ENCODE measurements around the gene LRRC1.

Gene LRRC1

GRCh38 chr6:53765270-53765669, 29.5 kb upstream of the LRRC1 start:
- no peak for ATAC-seq
- TF ChIP-seq, protein P1, sequence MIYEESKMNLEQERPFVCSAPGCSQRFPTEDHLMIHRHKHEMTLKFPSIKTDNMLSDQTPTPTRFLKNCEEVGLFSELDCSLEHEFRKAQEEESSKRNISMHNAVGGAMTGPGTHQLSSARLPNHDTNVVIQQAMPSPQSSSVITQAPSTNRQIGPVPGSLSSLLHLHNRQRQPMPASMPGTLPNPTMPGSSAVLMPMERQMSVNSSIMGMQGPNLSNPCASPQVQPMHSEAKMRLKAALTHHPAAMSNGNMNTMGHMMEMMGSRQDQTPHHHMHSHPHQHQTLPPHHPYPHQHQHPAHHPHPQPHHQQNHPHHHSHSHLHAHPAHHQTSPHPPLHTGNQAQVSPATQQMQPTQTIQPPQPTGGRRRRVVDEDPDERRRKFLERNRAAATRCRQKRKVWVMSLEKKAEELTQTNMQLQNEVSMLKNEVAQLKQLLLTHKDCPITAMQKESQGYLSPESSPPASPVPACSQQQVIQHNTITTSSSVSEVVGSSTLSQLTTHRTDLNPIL (CRISPR knock-in tag; IDR thresholded peaks at IDR 0.05; ENCODE audit: low read depth): no peak
- TF ChIP-seq SNAI2 (CRISPR knock-in tag; IDR thresholded peaks at IDR 0.05) (no peak), TCF4 (CRISPR knock-in tag; IDR thresholded peaks at IDR 0.05; ENCODE audit: borderline replicate concordance) (no peak), RARB (CRISPR knock-in tag; IDR thresholded peaks at IDR 0.05) (no peak), TOX (CRISPR knock-in tag; IDR thresholded peaks at IDR 0.05; ENCODE audit: borderline replicate concordance) (no peak), PPARA (CRISPR knock-in tag; IDR thresholded peaks at IDR 0.05; ENCODE audit: borderline replicate concordance) (no peak), OSR1 (CRISPR knock-in tag; IDR thresholded peaks at IDR 0.05) (no peak), ZC3H10 (CRISPR knock-in tag; IDR thresholded peaks at IDR 0.05) (no peak), ZFP30 (CRISPR knock-in tag; IDR thresholded peaks at IDR 0.05) (no peak), CSDC2 (CRISPR knock-in tag; IDR thresholded peaks at IDR 0.05) (no peak), ISL1 (CRISPR knock-in tag; IDR thresholded peaks at IDR 0.05) (no peak)
- TF ChIP-seq, protein P2, sequence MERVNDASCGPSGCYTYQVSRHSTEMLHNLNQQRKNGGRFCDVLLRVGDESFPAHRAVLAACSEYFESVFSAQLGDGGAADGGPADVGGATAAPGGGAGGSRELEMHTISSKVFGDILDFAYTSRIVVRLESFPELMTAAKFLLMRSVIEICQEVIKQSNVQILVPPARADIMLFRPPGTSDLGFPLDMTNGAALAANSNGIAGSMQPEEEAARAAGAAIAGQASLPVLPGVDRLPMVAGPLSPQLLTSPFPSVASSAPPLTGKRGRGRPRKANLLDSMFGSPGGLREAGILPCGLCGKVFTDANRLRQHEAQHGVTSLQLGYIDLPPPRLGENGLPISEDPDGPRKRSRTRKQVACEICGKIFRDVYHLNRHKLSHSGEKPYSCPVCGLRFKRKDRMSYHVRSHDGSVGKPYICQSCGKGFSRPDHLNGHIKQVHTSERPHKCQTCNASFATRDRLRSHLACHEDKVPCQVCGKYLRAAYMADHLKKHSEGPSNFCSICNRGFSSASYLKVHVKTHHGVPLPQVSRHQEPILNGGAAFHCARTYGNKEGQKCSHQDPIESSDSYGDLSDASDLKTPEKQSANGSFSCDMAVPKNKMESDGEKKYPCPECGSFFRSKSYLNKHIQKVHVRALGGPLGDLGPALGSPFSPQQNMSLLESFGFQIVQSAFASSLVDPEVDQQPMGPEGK (CRISPR knock-in tag; IDR thresholded peaks at IDR 0.05; ENCODE audit: borderline replicate concordance): no peak

GRCh38 chr6:53766930-53767329, 27.9 kb upstream of the LRRC1 start:
- ATAC-seq: no peak
- TF ChIP-seq ZFP3 (CRISPR knock-in tag; IDR thresholded peaks at IDR 0.05): no peak
- no peak for TF ChIP-seq SNAI2 (CRISPR knock-in tag; IDR thresholded peaks at IDR 0.05)
- TF ChIP-seq ARNTL (CRISPR knock-in tag; IDR thresholded peaks at IDR 0.05; ENCODE audit: borderline replicate concordance, low read depth): no peak
- TF ChIP-seq, protein P1 (CRISPR knock-in tag; IDR thresholded peaks at IDR 0.05; ENCODE audit: low read depth): no peak
- TF ChIP-seq GLIS3 (CRISPR knock-in tag; IDR thresholded peaks at IDR 0.05): no peak
- TF ChIP-seq, protein P2 (CRISPR knock-in tag; IDR thresholded peaks at IDR 0.05; ENCODE audit: borderline replicate concordance): no peak
- TF ChIP-seq POU6F1 (CRISPR knock-in tag; IDR thresholded peaks at IDR 0.05; ENCODE audit: borderline replicate concordance, low read depth): no peak
- TF ChIP-seq ESRRG (CRISPR knock-in tag; IDR thresholded peaks at IDR 0.05): no peak
- no peak for TF ChIP-seq TCF4 (CRISPR knock-in tag; IDR thresholded peaks at IDR 0.05; ENCODE audit: borderline replicate concordance)
- TF ChIP-seq ZNF8 (CRISPR knock-in tag; IDR thresholded peaks at IDR 0.05): no peak
- TF ChIP-seq TOX (CRISPR knock-in tag; IDR thresholded peaks at IDR 0.05; ENCODE audit: borderline replicate concordance): no peak
- TF ChIP-seq, protein P3, sequence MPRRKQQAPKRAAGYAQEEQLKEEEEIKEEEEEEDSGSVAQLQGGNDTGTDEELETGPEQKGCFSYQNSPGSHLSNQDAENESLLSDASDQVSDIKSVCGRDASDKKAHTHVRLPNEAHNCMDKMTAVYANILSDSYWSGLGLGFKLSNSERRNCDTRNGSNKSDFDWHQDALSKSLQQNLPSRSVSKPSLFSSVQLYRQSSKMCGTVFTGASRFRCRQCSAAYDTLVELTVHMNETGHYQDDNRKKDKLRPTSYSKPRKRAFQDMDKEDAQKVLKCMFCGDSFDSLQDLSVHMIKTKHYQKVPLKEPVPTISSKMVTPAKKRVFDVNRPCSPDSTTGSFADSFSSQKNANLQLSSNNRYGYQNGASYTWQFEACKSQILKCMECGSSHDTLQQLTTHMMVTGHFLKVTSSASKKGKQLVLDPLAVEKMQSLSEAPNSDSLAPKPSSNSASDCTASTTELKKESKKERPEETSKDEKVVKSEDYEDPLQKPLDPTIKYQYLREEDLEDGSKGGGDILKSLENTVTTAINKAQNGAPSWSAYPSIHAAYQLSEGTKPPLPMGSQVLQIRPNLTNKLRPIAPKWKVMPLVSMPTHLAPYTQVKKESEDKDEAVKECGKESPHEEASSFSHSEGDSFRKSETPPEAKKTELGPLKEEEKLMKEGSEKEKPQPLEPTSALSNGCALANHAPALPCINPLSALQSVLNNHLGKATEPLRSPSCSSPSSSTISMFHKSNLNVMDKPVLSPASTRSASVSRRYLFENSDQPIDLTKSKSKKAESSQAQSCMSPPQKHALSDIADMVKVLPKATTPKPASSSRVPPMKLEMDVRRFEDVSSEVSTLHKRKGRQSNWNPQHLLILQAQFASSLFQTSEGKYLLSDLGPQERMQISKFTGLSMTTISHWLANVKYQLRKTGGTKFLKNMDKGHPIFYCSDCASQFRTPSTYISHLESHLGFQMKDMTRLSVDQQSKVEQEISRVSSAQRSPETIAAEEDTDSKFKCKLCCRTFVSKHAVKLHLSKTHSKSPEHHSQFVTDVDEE (CRISPR knock-in tag; IDR thresholded peaks at IDR 0.05): no peak
- TF ChIP-seq CSRNP3 (CRISPR knock-in tag; IDR thresholded peaks at IDR 0.05): no peak
- no peak for TF ChIP-seq ISL1 (CRISPR knock-in tag; IDR thresholded peaks at IDR 0.05)
- no peak for TF ChIP-seq CSDC2 (CRISPR knock-in tag; IDR thresholded peaks at IDR 0.05)
- TF ChIP-seq ZNF565 (CRISPR knock-in tag; conservative IDR thresholded peaks at IDR 0.05; ENCODE audit: low read depth): no peak
- TF ChIP-seq RARB (CRISPR knock-in tag; IDR thresholded peaks at IDR 0.05): no peak
- TF ChIP-seq ZFP30 (CRISPR knock-in tag; IDR thresholded peaks at IDR 0.05): no peak
